Dermis microvascular lymphatic vessel endothelial cell (primary cell): Measurements from ENCODE around the gene ARRB2. TPM values are rescaled to one million over a fixed set of nuclear protein-coding genes. Genes with fewer than 3 reads are reported as not detected.

Experiments used
- DNase-seq, 2 donors: peaks; one replicate each; pipeline versions ENCODE4 v3.0.0 to v3.0.0-alpha.2; 2010; ENCODE audit warnings: low read depth in 2 of 2
- total RNA-seq: library from RNA; depleted of rRNA; stranded (reverse); fragments of >200 nt; gene quantifications from 2 replicates; pipeline ENCODE4 v1.2.1, GENCODE V29; 2014

The ARRB2 gene
- total RNA-seq, 1 donor from 2014 or later, result 8.2 TPM

DNA sequence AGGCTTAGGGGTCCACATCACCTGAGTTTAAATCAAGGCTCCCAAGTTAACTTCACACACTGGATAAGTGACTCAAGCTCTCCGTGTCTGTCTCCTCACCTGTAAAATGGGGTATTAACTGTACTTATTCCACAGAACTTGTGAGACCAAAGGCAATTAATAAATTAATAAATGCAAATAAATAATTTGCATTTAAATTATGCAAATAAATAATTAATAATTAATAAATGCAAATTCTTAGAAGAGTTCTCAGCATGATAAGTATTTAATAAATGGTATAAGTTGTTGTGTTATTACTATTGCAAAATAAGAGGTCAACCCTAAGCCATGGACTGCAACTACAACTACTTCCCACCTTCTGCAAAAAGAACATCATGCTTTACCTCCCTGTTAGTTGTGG lies 43.0 kb downstream of the ARRB2 start:
- no peak for DNase-seq

DNA sequence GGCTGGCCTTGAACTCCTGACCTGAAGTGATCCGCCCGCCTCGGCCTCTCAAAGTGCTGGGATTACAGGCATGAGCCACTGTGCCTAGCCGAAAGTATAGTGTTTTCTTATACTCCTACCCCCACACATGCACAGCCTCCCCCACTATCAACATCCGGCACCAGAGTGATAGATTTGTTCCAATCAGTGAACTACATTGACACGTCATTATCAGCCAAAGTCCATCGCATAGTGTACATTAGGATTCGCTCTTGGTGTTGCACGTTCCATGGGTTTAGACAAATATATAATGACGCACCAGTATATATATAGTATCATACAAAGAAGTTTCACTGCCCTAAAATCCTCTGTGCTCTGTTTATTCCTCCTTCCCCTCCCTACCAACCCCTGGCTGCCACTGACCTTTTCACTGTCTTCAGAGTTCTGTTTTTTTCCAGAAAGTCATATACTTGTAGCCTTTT lies 49.4 kb downstream of the ARRB2 start:
- DNase-seq, result no peak

DNA sequence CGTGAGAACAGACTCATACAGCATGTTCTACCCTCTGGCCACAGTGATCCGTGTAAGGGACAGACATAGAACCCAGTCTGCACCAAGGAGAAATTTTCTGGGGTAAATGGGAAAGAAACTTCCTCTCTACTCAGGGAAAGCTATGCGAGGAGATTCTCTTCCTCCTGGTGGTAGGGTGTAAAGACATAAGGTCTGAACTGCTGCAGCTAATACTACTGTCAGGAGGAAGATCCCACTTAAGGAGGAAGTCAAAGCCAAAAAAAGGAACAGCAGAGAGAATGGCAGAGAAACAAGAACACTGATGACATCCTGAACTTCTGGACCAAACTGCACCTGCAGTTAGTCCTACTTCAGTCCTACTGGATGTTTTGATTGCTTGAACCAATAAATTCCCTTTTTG lies 54.2 kb downstream of the ARRB2 start:
- DNase-seq, result no peak

DNA sequence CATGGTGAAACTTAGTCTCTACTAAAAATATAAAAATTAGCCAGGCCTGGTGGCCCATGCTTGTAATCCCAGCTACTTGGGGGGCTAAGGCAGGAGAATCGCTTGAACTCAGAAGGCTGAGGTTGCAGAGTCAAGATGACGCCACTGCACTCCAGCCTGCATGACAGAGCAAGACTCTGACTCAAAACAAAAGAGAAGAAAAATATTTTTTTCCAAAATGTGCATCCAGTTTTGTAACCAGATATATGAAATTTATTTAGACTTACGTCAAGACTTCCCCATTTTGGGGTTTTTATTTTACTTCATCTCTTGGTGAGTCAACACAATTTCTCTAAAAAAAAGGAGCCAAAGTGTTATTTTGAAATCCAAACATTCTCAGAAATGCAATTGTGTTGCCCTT lies 55.8 kb downstream of the ARRB2 start:
- DNase-seq, result no peak

DNA sequence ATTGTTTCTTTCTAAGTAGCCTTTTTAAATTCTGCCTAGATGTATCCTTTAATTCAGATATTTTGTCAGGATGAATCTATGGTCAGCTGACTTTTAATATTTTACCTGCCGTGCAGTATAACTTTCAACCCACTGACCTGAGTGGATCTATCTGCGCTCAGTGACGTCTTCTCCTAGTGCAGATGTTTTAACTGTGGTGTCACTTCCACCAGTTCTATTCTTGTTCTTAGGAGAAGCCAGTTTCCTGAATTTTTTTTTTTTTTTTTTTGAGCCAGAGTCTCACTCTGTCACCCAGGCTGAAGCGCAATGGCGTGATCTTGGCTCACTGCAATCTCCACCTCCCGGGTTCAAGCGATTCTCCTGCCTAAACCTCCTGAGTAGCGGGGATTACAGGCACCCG lies 56.3 kb downstream of the ARRB2 start:
- no peak for DNase-seq

DNA sequence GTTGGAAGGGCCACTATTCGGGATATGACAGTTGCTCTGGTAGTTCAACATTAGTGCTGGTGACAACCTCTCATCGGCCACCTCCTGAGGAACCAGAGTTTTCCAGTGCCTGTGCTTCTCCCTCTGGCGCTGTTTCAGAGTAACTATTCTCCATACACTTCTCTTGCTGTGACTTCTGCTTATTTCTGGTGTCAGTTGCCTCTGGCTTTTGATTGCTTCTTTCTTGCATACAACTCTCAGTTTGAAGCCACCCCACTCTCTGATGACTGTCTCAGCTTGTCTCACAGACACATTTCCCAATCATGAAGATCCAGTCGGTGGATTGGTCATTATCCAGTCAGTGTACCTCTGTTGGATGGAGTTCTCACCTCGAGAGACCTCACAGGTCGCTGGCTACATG lies 57.9 kb downstream of the ARRB2 start:
- no peak for DNase-seq

DNA sequence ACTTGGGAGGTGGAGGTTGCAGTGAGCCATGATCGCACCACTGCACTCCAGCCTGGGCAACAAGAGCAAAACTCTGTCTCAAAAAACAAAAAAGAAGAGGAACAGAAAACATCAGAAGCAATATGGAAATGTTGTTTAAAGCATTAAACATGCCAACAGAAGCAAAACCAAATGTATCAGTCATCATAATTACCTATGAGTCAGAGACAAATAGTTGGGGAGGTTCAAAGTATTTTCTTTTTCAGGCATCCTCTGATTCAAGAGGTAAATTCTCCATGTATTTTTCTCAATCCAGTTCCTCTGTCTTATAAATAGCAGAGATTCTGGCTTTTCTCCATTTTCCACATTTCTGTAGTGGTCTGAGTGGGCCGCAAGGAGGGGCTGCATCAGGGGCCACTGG lies 59.2 kb downstream of the ARRB2 start:
- no peak for DNase-seq

Other genes starting within 250 kb of the ARRB2 start
- gene SPNS2, start 211.8 kb upstream of the ARRB2 start, total RNA-seq, result 45.6 and 70.2 TPM in 2 replicates
- gene MYBBP1A, start 155.2 kb upstream of the ARRB2 start, total RNA-seq, result 29.7 and 34.3 TPM in 2 replicates
- not detected in 2 replicates for gene GGT6, start 150.1 kb upstream of the ARRB2 start, total RNA-seq
- gene SMTNL2, start 126.1 kb upstream of the ARRB2 start, total RNA-seq, result not detected in 2 replicates
- gene ALOX15, start 69.0 kb upstream of the ARRB2 start, total RNA-seq, result not detected in 2 replicates
- 10.0 and 13.7 TPM in 2 replicates for gene PELP1, start 6.5 kb upstream of the ARRB2 start, total RNA-seq
- gene MED11, start 20.8 kb downstream of the ARRB2 start, total RNA-seq, result 7.8 and 13.7 TPM in 2 replicates
- gene ZMYND15, start 29.2 kb downstream of the ARRB2 start, total RNA-seq, result 0.13 TPM in 1 of 2 replicates, not detected in the other
- gene CXCL16, start 29.3 kb downstream of the ARRB2 start, total RNA-seq, result 1.2 and 2.4 TPM in 2 replicates
- not detected in 2 replicates for gene TM4SF5, start 61.3 kb downstream of the ARRB2 start, total RNA-seq
- 0.38 and 0.39 TPM in 2 replicates for gene VMO1, start 75.7 kb downstream of the ARRB2 start, total RNA-seq
- gene GLTPD2, start 78.3 kb downstream of the ARRB2 start, total RNA-seq, result not detected in 2 replicates
- gene PSMB6, start 85.5 kb downstream of the ARRB2 start, total RNA-seq, result 167 and 224 TPM in 2 replicates
- 22.6 and 35.4 TPM in 2 replicates for gene PLD2, start 96.5 kb downstream of the ARRB2 start, total RNA-seq
- gene MINK1, start 122.7 kb downstream of the ARRB2 start, total RNA-seq, result 20.5 and 32.9 TPM in 2 replicates
- 0.39 and 0.76 TPM in 2 replicates for gene C17orf107, start 188.9 kb downstream of the ARRB2 start, total RNA-seq
- gene CHRNE, start 192.5 kb downstream of the ARRB2 start, total RNA-seq, result 0.90 and 1.1 TPM in 2 replicates
- not detected in 2 replicates for gene GP1BA, start 221.6 kb downstream of the ARRB2 start, total RNA-seq
- gene SLC25A11, start 229.4 kb downstream of the ARRB2 start, total RNA-seq, result 47.4 and 62.8 TPM in 2 replicates
- gene RNF167, start 229.6 kb downstream of the ARRB2 start, total RNA-seq, result 12.5 and 15.8 TPM in 2 replicates
- 450 and 458 TPM in 2 replicates for gene PFN1, start 237.9 kb downstream of the ARRB2 start, total RNA-seq
- 1.5 and 2.7 TPM in 2 replicates for gene ENO3, start 240.5 kb downstream of the ARRB2 start, total RNA-seq